Epithelial cell of prostate (primary cell): Measurements from ENCODE around the gene SND1.
"Not testable (repeated sequence)": the region's sequence is repeated elsewhere in the genome, so short reads cannot be mapped to it uniquely, and the experiment has no call there.

ENCODE experiments used
- DNase-seq: peaks from one replicate; pipeline ENCODE4 v3.0.0-alpha.2; 2011; ENCODE audit warnings: low read depth, low spot score
- H3K27ac ChIP-seq: fragments of 450-650 bp; 2 replicates; pipeline ENCODE4 v1.5.1; 2017; ENCODE audit warnings: mild to moderate bottlenecking

SND1 gene

GRCh38 chr7:128098629-128099028 is 446.6 kb downstream of the SND1 start:
- peak overlapping the region; percentile 71 for H3K27ac ChIP-seq
- DNase-seq, result no peak

DNA sequence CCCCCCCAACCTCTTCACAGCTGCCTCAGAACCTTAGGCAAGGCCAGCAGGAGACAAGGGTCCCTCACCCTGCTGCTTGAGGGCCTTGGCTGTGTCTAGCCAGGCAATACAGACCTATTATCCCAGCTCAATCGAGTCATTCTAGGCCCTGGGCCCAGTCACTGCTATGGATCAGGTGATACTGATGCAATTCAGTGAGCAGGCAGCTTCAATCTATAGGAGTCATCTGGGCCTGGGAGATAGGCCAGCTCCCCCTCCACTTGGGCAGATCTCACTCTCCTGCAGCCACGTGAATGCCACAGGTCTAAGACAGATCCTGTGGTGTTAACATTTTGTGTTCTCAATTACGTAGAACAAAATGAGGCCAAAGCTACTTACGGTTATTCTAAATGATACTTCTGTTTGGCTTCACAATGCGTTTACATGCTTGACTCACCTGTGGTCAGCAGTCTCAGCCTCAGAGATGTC is 447.2 kb downstream of the SND1 start:
- H3K27ac ChIP-seq, result peak overlapping the region; percentile 71
- DNase-seq, result no peak

GRCh38 chr7:128100225-128100948 is 448.4 kb downstream of the SND1 start:
- DNase-seq, result no peak
- H3K27ac ChIP-seq, result no peak overlapping the region

GRCh38 chr7:128100949-128101713 is 449.1 kb downstream of the SND1 start:
- H3K27ac ChIP-seq, result no peak overlapping the region

DNA sequence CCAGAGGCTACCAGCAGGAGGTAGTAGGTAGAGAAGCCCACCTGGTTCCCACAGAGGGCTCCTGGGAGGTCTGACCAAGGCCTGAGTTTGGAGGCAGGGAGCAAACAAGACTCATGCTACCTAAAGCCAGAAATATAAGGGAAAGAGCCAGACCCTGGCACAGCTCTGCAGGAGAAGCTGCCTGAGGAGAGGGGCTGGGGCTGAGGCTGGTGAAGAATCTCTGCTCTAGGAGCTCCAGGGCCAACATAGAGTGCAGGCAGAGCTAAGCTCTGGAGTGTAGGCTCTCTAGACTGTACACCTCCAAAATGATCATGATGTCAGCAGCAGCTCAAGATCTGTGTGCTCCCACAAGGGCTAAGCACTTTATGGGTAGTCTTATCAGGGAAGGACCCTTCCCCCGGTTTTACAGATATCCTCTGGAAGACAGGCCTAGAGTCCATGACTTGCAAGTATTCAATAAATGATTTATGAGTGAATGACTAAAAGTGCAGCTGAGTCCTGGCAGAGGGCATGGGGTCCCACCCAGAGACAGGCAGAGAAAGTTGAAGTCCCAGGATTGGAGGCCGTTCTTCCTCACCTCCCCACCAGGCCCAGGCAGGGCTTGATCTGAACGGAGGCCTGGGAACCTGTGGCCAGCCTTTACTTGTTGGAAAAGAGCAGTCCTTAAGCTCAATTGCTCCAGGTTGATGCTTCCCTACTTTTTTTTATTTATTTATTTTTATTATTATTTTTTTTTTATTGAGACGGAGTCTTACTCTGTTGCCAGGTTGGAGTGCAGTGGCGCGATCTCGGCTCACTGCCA is 450.7 kb downstream of the SND1 start:
- no peak for DNase-seq
- no peak overlapping the region for H3K27ac ChIP-seq

More at GRCh38 chr7:128100949-128101713, 449.1 kb downstream of the SND1 start:
- DNase-seq, result no peak

DNA sequence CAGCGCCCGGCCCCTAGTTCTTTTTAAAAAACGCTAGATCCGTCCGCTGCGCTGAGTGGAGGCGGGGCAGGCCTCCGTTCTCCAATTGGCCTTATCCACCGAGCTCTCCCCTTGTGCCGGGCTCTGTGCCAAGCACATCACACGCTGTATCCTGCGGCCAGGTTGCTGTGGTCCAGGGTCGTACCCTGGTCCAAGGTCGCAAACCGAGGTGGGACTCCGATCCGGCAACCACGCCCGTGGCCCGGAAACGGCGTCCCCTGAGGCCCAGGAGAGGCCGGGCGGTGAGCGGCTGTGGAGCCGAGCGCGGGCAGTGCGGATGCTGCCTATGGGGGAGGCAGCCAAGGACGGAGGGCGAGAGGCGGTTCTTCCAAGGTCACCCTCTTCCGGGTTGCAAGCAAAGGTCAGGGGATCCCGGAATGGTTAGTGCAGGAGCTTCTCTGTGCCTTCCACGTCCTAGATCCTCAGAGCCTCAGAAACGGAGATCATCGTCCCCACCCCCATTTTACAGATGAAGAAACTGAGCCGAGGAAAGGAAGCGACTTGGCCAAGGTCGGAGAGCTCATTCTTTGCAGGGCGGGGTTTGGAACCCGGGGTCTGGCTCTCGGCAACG is 451.6 kb downstream of the SND1 start:
- DNase-seq, result no peak
- no peak overlapping the region for H3K27ac ChIP-seq

DNA sequence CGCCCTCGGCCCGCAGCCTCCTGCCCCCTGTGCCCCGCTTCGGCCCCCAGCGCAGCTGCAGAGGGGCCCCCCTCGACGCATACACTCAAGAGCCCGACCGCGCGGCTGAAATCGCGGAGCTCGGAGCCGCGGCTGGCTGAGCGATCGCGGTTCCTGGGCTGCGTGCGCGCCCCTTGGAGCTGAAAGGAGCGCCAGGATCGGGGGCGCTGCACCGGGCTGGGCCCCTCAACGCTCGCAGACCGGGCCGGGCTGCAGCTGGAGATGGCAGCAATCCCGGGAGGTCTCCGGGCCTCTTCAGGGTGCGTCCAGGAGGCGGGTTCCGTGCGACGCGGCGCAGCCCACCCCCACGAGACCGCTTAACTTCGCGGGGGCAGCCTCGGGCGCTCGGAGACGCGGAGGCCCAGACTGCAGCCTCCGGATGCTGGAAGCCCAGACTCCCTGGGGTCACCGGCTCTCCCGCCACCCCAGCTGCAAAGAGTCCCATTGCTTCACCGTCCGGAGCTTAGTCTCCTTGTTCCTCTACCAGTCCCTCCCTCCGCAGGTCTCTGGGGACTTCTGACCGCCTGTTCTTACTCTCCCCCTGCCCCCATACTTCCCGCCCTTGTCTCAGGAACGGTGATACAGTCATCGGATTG is 452.2 kb downstream of the SND1 start:
- no peak for DNase-seq
- H3K27ac ChIP-seq, result no peak overlapping the region

DNA sequence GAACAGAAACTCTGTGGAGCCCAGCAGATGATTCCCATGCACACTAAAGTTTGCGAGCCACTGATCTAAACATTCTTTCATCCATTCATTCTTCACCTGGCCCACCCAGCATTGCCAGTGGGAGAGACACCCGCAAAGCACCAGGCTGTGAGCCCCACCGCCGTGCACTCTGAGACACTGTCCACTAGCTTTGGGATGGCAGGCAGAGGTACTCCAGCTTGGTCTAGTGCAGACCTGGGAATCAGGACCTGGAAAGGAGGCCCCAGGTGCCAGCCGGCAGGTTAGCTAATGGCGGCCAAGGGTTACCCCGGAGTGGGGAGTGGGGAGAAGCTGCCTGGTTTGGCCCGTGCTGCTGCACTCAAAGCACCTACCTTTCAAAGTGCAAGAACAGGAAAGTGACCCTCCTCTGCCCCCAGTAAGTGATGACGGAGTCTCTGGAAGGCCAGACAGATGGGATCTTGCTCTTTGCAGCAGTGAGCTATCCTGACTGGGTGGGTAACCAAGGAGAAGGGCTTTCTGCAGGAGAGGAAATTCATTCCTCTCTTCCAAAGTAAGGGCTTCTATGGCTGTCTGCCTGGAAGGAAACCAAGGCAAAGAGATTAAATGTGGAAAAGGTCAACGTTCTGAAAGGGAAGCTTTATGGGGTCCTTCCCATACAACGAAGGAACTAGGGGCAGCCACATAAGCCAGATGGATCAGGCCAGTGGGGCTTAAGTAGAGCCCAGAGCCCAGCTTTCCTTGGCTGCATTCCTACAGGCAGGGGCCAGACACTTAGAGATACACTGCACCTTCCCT is 453.4 kb downstream of the SND1 start:
- H3K27ac ChIP-seq, result no peak overlapping the region
- DNase-seq, result no peak

DNA sequence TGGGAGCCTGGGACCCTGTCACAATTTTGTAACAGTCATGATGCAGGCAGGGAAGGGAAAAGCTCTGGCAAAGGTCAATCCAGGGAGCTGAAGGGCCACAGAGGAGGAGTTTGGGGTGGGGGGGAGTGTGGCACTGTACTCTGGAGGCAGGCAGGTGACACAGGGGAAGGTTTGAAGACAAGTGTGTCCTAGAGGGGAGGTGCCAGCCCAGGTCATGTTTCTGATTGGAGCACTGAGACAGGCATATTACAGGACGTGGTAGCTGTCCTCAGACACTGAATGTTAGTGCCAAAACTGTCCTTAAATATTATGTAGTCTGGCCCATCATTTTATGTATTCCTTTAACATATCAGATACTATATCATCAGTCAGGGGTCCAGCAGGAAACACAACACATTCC is 454.8 kb downstream of the SND1 start:
- H3K27ac ChIP-seq, result no peak overlapping the region

DNA sequence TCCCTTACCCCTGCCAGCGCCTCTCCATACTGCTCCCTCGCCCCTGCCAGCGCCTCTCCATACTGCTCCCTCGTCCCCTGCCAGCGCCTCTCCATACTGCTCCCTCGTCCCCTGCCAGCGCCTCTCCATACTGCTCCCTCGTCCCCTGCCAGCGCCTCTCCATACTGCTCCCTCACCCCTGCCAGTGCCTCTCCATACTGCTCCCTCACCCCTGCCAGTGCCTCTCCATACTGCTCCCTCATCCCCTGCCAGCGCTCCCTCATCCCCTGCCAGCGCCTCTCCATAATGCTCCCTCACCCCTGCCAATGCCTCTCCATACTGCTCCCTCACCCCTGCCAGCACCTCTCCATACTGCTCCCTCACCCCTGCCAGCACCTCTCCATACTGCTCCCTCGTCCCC is 455.5 kb downstream of the SND1 start:
- not testable (repeated sequence) for H3K27ac ChIP-seq, DNase-seq

More for the DNA sequence above, 454.8 kb downstream of the SND1 start:
- DNase-seq, result no peak

GRCh38 chr7:128108129-128108528 is 456.1 kb downstream of the SND1 start:
- no peak overlapping the region for H3K27ac ChIP-seq
- no peak for DNase-seq

GRCh38 chr7:128108641-128109423 is 456.8 kb downstream of the SND1 start:
- no peak for DNase-seq
- H3K27ac ChIP-seq, result no peak overlapping the region

GRCh38 chr7:128109424-128109969 is 457.5 kb downstream of the SND1 start:
- not testable (repeated sequence) for H3K27ac ChIP-seq, DNase-seq

- H3K27ac ChIP-seq, result no peak overlapping the region
- DNase-seq, result no peak
These were observed 458.8 kb downstream of the SND1 start for GRCh38 chr7:128110641-128111364.

DNA sequence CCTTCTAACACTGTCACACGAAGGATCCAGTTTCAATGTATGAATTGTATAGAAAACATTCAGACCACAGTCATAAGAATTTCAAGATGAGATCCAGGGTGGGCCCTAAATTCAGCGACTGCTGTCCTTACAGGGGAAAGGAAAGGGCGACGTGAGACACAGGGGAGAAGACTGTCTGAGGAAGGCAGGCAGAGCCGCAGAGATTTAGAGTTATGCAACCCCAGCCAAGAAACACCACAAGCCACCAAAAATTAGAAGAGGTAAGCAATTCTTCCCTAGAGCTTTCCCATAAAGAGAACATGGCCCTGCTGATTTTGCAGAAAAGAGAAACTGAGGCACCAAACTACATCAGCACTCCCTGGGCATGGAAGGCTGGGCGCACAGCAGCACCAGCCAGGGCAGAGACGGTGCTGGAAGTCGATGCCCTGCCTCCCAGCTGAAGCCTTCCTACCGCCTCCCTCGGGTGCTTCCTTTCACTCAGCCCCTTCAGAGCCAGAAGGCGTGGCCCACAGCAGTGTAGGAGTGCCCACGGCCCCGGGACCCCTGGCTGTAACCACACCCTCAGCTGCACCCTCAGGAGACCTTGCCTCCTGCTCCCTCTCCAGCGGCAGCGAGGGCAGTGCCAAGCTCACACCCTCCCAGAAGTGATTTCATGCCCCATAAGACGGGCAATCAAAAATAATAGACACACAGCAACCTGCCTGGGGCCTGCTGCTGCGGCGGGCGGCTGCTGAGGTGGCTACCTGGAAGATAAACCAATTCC is 460.2 kb downstream of the SND1 start:
- H3K27ac ChIP-seq, result no peak overlapping the region
- no peak for DNase-seq

GRCh38 chr7:128112781-128113221 is 460.8 kb downstream of the SND1 start:
- no peak overlapping the region for H3K27ac ChIP-seq
- DNase-seq, result no peak

- H3K27ac ChIP-seq, result no peak overlapping the region
- no peak for DNase-seq
These were observed 461.8 kb downstream of the SND1 start for GRCh38 chr7:128113839-128114238.
